Mesothelial cell of epicardium (in vitro differentiated cells): ENCODE results near the gene INCA1. TPM values are rescaled to one million over a fixed set of nuclear protein-coding genes. Genes with fewer than 3 reads are reported as not detected.

Experiments used
- DNase-seq, 2 experiments: peaks; one replicate each; pipeline ENCODE4 v3.0.0; 2021; ENCODE audit warnings: low spot score in 2 of 2; ENCODE audit not compliant: unreplicated experiment in 2 of 2
- H3K27ac Mint-ChIP-seq: 2 replicates; pipeline ENCODE4 v1.8.0; 2021; ENCODE audit warnings: mixed read lengths
- H3K27me3 Mint-ChIP-seq: 2 replicates; pipeline ENCODE4 v1.8.0; 2021; ENCODE audit warnings: low read depth, mixed read lengths
- H3K36me3 Mint-ChIP-seq: 2 replicates; pipeline ENCODE4 v1.8.0; 2021; ENCODE audit warnings: mixed read lengths
- H3K4me1 Mint-ChIP-seq: 2 replicates; pipeline ENCODE4 v1.8.0; 2021; ENCODE audit warnings: mixed read lengths
- H3K4me3 Mint-ChIP-seq: 2 replicates; pipeline ENCODE4 v1.8.0; 2021; ENCODE audit warnings: mild to moderate bottlenecking, moderate library complexity, mixed read lengths
- H3K9me3 Mint-ChIP-seq: 2 replicates; pipeline ENCODE4 v1.8.0; 2021; ENCODE audit warnings: mixed read lengths
- total RNA-seq: library from RNA; stranded (reverse); gene quantifications from 3 replicates; pipeline ENCODE4 v1.2.1, GENCODE V29; 2021
- TF ChIP-seq, protein P1 (sequence below): fragments of 200-600 bp; sonication (generic); IDR thresholded peaks from one replicate; pipeline ENCODE4 v1.5.0; 2021; ENCODE audit warnings: antibody characterized with exemption; ENCODE audit not compliant: unreplicated experiment

INCA1 gene
- total RNA-seq, 1 donor from 2014 or later = 2.7 TPM

DNA sequence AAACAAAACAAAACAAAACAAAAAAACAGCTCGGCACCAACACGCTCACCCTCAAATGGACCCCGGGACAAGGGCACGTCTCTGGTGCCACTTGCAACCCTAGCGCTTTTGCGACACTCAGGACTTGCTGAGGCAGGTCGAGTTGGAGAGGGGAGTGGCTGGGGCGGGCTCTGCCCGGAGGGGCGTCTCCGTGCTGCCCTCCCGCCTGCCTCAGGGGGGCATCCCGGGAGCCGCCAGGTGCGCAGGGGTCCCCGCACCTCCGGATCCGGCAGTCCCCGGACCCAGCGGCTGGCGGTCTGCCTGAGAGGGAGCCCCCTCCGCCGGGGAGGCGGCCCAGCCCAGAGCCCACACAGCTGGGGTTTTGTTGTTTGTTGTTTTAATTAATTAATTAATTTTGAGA, 38.0 kb upstream of the INCA1 start, which contains the start of gene SLC52A1:
SLC52A1 (minus strand) TSS at position 112 of the 400 bp plus-strand sequence. CDS start 820 bp downstream, outside the sequence.
- Mint-ChIP-seq H3K27me3 (peaks cover 31% of the 10 kb centered on the region), H3K36me3 (no peaks in the 10 kb centered on the region), H3K4me3 (peak within 1 kb of the TSS; percentile 20), H3K9me3 (peaks cover 4% of the 10 kb centered on the region), H3K27ac (no peak within 1 kb of the TSS), H3K4me1 (peaks cover 3% of the 10 kb centered on the region)
- TF ChIP-seq, protein P1, sequence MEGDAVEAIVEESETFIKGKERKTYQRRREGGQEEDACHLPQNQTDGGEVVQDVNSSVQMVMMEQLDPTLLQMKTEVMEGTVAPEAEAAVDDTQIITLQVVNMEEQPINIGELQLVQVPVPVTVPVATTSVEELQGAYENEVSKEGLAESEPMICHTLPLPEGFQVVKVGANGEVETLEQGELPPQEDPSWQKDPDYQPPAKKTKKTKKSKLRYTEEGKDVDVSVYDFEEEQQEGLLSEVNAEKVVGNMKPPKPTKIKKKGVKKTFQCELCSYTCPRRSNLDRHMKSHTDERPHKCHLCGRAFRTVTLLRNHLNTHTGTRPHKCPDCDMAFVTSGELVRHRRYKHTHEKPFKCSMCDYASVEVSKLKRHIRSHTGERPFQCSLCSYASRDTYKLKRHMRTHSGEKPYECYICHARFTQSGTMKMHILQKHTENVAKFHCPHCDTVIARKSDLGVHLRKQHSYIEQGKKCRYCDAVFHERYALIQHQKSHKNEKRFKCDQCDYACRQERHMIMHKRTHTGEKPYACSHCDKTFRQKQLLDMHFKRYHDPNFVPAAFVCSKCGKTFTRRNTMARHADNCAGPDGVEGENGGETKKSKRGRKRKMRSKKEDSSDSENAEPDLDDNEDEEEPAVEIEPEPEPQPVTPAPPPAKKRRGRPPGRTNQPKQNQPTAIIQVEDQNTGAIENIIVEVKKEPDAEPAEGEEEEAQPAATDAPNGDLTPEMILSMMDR = no peak
- no peak for DNase-seq

DNA sequence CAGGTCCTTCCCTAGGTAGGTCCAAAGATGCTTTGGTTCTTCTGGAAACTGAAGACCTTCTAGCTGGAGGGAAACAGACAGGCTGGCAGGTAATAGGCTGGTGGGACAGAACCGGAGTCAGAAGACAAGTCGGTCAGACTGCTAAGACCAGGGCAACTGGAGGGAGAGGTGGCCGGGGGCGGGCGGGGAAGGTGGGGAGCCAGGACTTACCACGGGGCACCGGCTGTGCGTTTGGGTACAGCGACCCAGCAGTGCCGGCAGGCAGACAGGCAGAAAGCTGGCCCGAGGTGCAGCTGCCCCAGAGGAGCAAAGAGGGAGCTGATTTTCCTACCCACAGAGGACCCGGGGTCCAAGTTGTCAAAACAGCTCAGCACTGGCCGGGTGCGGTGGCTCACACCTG, 37.3 kb upstream of the INCA1 start:
- Mint-ChIP-seq H3K27me3 (peaks cover 35% of the 10 kb centered on the region), H3K27ac (no peak overlapping the region), H3K9me3 (peaks cover 1% of the 10 kb centered on the region), H3K36me3 (no peaks in the 10 kb centered on the region), H3K4me3 (peak overlapping the region; percentile 20), H3K4me1 (peaks cover 3% of the 10 kb centered on the region)
- DNase-seq = no peak
- TF ChIP-seq, protein P1 = no peak

DNA sequence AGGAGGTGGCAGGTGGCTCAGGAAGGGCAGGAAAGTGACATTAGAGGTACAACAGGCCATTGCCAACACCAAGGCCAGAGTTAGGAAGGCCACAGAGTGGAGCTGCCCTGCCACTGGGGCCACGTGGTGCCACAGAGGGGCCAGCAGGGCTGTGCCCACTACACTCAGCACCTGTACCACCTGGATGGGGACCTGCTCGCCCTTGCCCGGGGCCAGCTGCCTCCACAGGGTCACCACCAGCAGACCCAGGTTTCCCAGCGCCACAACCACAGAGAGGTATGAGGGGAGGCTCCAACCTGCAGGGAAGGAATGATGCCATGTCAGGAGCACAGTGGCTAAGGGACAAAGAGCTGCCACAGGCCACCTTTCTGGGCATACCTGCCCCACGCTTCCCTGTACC, 36.7 kb upstream of the INCA1 start:
- peaks cover 38% of the 10 kb centered on the region for H3K27me3 Mint-ChIP-seq
- H3K9me3 Mint-ChIP-seq = no peaks in the 10 kb centered on the region
- H3K4me1 Mint-ChIP-seq = peaks cover 3% of the 10 kb centered on the region

DNA sequence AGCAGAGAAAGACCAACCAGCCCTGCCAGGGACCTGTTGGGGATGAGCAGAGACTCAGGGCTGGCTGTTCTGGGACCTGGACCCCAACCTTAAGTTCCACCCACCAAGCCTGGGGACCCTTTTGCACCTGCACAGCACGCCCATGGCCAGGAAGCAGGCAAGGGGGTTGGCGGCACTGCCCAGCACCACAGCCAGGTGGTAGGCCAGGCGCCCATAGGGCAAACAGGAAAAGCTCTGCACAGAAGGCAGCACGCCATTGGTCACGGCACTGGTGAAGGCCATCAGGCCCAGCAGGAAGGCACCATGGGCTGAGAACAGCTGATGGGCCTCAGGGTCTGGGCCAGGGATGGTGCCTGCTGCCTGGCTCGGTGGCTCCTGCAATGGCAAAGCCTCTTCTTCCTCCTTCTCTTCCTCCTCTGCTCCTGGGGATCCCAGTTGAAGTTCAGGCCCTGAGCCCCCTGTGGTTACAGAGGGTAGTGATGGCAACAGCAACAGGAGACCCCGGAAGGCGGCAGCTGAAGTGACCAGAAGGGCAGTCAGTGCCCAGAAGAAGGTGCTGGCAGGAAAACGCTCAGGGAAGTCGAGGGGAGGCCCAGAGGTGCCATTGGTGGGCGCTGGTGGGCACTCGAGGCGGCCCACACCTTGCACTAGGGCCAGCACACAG, 36.2 kb upstream of the INCA1 start:
- H3K27me3 Mint-ChIP-seq = peaks cover 38% of the 10 kb centered on the region
- H3K36me3 Mint-ChIP-seq = no peaks in the 10 kb centered on the region
- DNase-seq = no peak
- TF ChIP-seq, protein P1 = peak; percentile 18
- H3K4me3 Mint-ChIP-seq = no peak overlapping the region
- peaks cover 3% of the 10 kb centered on the region for H3K4me1 Mint-ChIP-seq
- no peaks in the 10 kb centered on the region for H3K9me3 Mint-ChIP-seq
- H3K27ac Mint-ChIP-seq = no peak overlapping the region

More for the DNA sequence above, 36.7 kb upstream of the INCA1 start:
- Mint-ChIP-seq H3K4me3 (no peak overlapping the region), H3K36me3 (no peaks in the 10 kb centered on the region), H3K27ac (no peak overlapping the region)
- no peak for DNase-seq
- TF ChIP-seq, protein P1 = peak; percentile 3

DNA sequence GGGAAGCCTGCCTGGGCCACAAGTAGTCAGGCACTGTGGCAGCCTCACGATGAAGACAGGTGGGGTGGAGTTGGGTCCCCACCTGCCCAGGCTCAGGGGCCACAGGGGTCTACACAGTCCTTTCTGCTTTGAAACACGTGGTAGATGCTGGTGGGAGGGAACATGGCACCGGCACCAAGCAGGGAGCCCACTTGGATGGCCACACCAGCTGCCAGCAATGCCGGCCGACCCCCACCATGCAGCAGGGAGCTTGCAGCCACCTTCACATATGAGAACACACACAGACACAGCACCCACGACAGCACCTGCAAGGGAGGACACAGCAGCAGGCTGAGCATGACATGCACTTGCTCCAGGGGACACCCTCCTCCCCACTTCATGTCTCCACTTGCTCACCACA, 35.5 kb upstream of the INCA1 start:
- H3K4me3 Mint-ChIP-seq = no peak overlapping the region
- TF ChIP-seq, protein P1 = no peak
- H3K9me3 Mint-ChIP-seq = no peaks in the 10 kb centered on the region
- no peak for DNase-seq
- peaks cover 38% of the 10 kb centered on the region for H3K27me3 Mint-ChIP-seq
- peaks cover 3% of the 10 kb centered on the region for H3K4me1 Mint-ChIP-seq
- H3K27ac Mint-ChIP-seq = no peak overlapping the region
- no peaks in the 10 kb centered on the region for H3K36me3 Mint-ChIP-seq
